ENCODE data around the gene MMP23B.
"Not testable (repeated sequence)": the region's sequence is repeated elsewhere in the genome, so short reads cannot be mapped to it uniquely, and the experiment has no call there.

The MMP23B gene

GRCh38 chr1:1621173-1622009, 10.6 kb upstream of the MMP23B start:
- no peak for DNase-seq

- DNase-seq: no peak
Observed at GRCh38 chr1:1622010-1622787, 9.8 kb upstream of the MMP23B start.

- no peak for DNase-seq
Observed at GRCh38 chr1:1622788-1623094, 9.2 kb upstream of the MMP23B start.

GRCh38 chr1:1623181-1623630, 8.8 kb upstream of the MMP23B start:
- DNase-seq: no peak

- no peak for DNase-seq
Observed at GRCh38 chr1:1623631-1624442, 8.1 kb upstream of the MMP23B start.

- peak; percentile 56 for DNase-seq
Observed at GRCh38 chr1:1624443-1625403, 7.2 kb upstream of the MMP23B start.

- DNase-seq: no peak
Observed at GRCh38 chr1:1625404-1625775, 6.6 kb upstream of the MMP23B start.

GRCh38 chr1:1625824-1626206, 6.2 kb upstream of the MMP23B start:
- DNase-seq: no peak

- DNase-seq: no peak
Observed at GRCh38 chr1:1626207-1627141, 5.5 kb upstream of the MMP23B start.

GRCh38 chr1:1627261-1627828, 4.6 kb upstream of the MMP23B start:
- DNase-seq: no peak

- DNase-seq: no peak
Observed at GRCh38 chr1:1627829-1628753, 3.9 kb upstream of the MMP23B start.

- peak; percentile 38 for DNase-seq
Observed at GRCh38 chr1:1628754-1629429, 3.1 kb upstream of the MMP23B start.

GRCh38 chr1:1629430-1630190, 2.4 kb upstream of the MMP23B start:
- DNase-seq: peak; percentile 91

- DNase-seq: peak; percentile 98
Observed at GRCh38 chr1:1630191-1630964, 1.6 kb upstream of the MMP23B start.

GRCh38 chr1:1630965-1631781, 800 bp upstream of the MMP23B start:
- peak; percentile 54 for DNase-seq

- DNase-seq: not testable (repeated sequence)
Observed at GRCh38 chr1:1633409-1633808, 1.4 kb downstream of the MMP23B start.
